Midbrain (tissue), 1 donor: Measurements from ENCODE around the gene AURKAIP1.

Source experiments
- DNase-seq: peaks from one replicate; lab custom pipeline; 2025; lab: John Stamatoyannopoulos, UW

Gene AURKAIP1

DNA sequence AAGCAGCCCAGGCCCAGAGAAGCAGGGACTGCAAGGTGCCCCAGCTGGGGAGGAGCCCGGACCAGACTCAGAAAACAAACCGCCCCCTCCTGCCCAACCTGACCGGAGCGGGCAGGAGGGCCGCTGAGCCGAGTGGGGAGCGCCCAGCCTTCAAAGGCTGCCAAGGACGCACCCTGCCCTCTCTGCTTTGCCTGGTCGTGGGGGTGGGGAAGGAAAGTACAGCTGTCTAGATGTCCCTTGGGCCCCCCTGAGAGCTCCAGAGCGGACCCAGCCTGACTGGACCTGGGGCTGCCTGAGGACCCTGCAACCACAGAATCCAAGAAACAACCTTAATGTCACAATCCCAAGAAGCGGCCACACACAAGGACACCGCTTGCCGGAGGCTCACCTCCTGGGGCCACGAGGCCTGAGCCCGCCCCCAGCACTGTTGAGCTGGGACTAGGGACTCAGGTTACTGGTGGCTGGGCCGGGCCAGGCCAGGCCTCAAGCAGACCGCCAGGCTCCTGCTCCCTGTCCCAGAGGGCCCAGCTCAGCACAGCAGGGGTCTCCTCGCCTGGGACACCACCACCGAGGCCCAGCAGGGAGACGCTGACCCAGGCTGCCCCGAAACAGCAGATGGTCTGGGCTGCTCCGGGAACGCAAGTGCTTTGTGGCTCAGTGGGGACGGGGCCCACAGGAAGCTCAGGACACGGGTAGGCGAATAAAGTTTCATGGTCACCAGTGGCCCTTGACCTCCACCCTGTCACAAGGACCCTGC, 27.2 kb downstream of the AURKAIP1 start:
- DNase-seq = no peak

- DNase-seq = no peak
These were observed 27.9 kb downstream of the AURKAIP1 start for GRCh38 chr1:1347026-1347595.

DNA sequence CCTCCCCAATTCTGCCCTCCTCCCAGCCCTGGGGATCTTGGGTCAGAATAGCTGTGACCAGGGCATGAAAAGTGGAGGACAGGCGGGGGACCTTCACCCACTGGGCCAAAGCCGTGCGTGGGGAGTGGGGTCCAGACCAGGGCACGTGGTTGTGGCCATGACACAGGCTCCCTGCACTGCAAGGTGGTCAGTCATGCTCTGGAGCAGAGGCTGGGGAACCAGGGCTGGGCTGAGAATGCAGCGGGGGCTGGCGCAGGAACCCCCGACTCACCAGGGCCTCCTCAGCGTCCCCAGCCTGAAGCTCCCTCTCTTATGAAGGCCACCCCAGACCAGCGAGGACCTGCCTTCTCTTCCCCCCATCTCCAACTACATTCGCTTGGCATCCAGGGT, 28.5 kb downstream of the AURKAIP1 start:
- no peak for DNase-seq

- DNase-seq = no peak
These were observed 29.0 kb downstream of the AURKAIP1 start for GRCh38 chr1:1345860-1346500.

DNA sequence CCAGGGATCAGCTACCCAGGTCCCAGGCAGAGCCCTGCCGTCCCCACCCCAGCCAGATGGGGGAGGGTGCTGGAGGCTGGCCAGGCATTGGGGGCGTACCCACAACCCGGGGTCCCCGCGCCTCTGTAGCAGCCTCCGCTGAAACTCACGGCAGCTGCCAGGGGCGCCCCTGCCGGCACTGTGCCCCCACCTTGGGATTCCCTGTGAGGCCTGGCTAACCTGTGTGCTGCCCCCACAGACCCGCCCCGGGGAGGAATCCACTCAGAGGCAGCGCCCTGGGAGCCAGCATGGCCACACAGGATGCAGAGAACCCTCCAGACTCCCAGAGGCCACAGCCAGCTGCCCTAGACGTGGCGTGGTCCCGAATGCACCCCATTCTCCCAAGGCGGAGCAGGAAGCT, 29.6 kb downstream of the AURKAIP1 start:
- no peak for DNase-seq

DNA sequence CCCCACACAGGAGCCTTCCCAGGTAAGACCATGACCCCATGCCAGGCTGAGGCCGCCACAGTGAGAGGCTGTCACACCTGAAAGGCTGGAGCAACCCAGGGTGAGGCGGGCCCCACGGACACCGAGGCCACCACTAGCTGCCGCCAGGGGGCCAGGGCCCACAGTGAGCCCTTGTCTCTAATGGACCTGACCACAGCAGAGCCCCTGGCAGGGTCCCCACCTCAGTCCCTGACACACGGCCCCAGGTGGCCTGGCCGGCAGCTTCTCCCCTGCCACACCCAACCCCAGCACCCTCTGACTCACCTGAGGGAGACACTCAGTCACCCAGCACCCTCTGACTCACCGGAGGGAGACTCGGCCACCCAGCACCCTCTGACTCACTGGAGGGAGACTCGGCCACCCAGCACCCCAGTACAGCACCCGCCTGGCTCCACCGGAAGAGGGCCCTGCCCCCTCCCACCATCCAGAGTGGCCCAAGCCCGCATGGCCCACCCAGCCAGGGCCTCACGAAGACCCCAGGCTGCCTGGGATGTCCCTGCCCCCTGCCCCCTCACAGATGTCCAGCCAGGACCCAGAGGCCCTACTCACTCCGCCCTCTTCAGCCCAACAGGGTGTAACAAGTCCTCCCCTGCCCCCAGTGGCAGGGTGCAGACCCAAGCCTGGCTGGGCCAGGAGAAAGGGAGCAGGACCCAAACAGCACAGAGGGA, 30.2 kb downstream of the AURKAIP1 start:
- DNase-seq = no peak

DNA sequence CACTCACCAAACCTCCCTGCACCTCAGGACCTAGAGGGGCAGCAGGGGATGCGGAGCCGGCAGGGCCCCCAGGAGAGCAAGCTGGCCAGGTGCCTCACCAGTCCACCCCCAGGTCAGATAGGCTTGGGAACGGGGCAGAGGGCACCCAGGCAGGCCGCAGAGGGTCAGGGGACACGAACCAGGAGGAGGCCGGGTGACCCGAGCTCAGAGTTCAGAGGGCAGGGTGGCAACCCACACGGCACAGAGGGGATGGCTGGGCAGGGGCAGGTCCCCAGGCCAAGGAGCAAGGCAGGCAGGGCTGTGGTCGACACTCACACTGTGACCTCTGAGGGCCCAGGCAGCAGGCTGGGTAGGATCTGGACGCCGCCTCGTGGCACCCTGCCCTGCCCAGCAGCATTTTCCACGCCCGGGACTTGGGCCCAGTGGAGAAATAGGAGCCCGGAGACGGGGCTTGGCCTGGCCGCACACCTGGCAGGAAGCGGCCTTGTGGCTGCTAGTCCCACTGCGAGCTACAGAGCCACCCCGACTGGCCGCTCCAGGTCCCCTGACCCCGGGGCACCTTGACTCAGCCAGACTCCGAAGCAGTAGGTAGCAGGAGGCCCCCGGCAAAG, 31.1 kb downstream of the AURKAIP1 start:
- no peak for DNase-seq

- DNase-seq = no peak
These were observed 32.4 kb downstream of the AURKAIP1 start for GRCh38 chr1:1342584-1343115.

GRCh38 chr1:1342061-1342562, 32.9 kb downstream of the AURKAIP1 start:
- no peak for DNase-seq

DNA sequence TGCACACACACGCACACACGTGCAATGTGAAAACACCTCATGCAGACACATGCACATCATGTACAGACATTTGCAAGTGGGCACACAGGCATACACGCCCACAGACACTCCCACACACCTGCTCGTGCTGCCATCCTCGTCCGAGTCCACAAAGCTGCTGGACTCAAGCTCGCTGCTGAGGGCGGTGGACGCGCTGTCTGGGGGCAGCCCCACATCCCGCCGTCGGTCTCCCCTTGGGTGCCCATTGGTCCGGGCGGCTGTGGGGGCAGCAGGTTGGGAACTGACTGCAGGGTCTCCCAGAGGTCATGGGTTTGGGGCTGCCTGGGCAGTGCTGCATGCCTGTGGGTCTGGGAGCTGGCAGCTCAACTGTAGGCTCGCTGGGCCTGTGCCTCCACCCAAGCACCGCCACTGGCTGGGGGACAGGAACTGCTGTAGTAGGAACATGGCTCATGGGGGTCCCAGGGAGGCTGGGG, 33.4 kb downstream of the AURKAIP1 start:
- no peak for DNase-seq

- DNase-seq = no peak
These were observed 34.0 kb downstream of the AURKAIP1 start for GRCh38 chr1:1340791-1341548.

DNA sequence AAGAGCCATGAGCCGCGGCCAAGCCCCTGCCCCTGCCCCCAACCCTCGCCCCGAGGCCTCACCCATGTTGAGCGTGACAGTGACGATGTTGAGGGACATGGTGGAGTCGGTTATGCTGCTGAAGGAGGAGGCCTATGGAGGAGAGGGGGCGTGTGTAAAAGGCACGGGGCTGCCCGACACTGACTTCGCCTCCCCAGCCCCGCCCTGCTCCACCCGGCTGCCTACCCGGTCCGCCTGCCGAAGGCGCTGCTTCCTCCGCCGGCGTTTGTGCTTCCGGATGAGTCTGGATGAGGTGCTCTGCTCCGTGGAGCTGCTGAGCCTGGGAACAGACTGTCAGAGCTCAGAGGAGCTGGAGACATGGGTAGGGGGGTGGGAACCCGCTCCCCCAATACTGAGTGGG, 34.8 kb downstream of the AURKAIP1 start:
- no peak for DNase-seq

GRCh38 chr1:1338278-1338677, 36.7 kb downstream of the AURKAIP1 start:
- DNase-seq = no peak

DNA sequence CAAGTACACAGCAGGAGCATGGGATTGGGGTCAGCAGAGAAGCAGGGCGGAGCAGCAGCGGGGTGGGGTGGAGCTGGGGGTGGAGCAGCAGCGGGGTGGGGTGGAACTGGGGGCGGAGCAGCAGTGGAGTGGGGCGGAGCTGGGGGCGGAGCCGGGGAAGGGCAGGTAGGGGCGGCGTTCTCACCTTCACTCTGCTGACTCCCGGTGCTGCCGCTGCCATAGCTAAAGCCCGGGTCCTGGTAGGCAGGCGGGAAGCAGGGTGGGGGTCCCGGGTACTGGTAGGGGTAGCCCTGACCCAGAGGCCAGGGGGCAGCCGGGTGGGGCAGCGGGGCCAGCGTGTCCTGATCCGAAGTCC, 37.2 kb downstream of the AURKAIP1 start:
- no peak for DNase-seq

DNA sequence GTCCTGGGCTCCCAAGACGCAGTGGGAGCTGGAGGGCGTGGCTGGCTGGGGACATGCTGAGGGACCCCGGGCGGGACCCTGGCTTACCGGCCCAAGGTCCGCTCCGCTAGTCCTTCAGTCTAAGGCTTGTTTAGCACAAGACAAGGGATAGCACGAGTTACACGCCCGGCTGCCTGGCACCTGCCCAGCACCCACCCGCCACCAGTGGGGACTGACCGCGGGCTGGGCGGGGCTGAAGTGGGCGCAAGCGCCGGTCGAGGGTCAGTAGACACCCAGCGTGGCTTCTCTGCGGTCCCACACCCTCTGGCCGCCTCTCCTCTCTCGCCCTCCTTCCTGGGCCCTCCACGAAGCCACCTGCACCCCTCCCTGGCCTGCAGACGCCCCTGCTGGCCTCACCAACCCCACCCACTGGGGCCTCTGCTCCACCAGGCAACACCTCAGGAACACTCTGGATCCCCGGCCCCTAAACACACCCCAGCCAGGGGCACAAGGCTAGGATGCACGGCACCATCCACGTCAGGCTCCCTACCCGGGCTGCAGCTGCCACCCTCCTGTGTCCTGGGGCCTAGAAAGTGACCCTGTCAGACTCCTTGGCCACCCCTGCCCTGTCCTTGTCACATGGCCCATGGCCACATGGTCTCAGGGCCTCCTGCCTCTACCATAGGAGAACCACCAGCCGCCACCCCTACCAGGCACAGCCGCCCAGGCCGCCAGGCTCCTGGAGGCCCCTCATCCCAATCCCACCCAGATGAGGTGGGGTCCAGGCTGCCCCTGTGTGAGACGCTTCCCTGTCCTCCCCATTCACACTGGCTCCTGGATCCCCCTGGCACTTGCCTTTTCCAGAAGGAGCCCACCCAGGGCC, 37.8 kb downstream of the AURKAIP1 start:
- no peak for DNase-seq

- DNase-seq = no peak
These were observed 38.6 kb downstream of the AURKAIP1 start for GRCh38 chr1:1336446-1336845.

DNA sequence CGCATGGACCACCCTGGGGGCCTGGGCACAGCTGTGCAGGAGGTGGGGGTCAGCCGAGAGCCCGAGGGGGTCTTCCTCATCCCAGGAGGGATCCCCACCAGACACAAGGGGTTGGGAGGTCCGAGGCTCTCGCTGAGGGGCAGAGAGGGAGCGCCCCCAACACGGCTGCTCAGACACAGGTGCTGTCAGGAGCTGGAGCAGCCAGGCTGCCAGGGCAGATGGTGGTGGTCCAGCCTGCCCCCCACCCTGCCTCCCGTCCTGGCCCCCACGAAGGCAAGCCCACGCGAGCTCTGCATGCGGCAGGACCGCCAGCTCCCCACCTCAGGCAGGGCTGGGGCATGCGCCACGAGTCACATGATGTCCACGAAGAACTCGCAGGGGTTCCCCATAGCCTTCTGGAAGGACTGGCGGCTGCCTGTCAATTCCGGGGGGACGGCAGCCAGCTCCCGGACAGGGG, 39.2 kb downstream of the AURKAIP1 start:
- DNase-seq = no peak

- no peak for DNase-seq
These were observed 39.7 kb downstream of the AURKAIP1 start for GRCh38 chr1:1335283-1335682.

GRCh38 chr1:1334835-1335234, 40.2 kb downstream of the AURKAIP1 start:
- no peak for DNase-seq
